Endothelial cell of umbilical vein (primary cell): ENCODE results near the gene CCDC159. TPM values are rescaled to one million over a fixed set of nuclear protein-coding genes. Genes with fewer than 3 reads are reported as not detected.

Experiments used
- BruUV-seq: library from RNA; stranded (reverse); fragments of 400-500 nt; replicated peaks from 2 replicates; lab custom pipeline; 2021; lab: Mats Ljungman, UMichigan
- CTCF ChIA-PET: fragments of 300-600, 350-600 bp; sonication (Branson Sonifier 250); formaldehyde crosslinking; loops from one replicate; lab custom pipeline; 2021; ENCODE audit warnings: antibody characterized with exemption, inconsistent platforms; lab: Charles Lee
- POLR2A ChIA-PET: fragments of 300-600, 350-600 bp; sonication (Branson Sonifier 250); formaldehyde crosslinking; loops from one replicate; lab custom pipeline; 2021; ENCODE audit warnings: antibody characterized with exemption, inconsistent platforms; lab: Charles Lee
- DNase-seq: peaks from one replicate; pipeline ENCODE4 v3.0.0-alpha.2; 2011; ENCODE audit warnings: low read depth, low spot score
- FAIRE-seq: peaks from 2 replicates; lab custom pipeline; 2011; peaks lifted over from hg19 to GRCh38; lab: Jason Lieb, UNC
- H2AFZ ChIP-seq: 2 replicates; pipeline ENCODE4 v1.6.0; 2012; ENCODE audit warnings: low read depth, low read length, control low read depth, inconsistent platforms
- H3K27ac ChIP-seq: 2 replicates; pipeline ENCODE4 v1.5.1; 2011; ENCODE audit warnings: low read depth, mild to moderate bottlenecking, control low read depth, low read length, moderate library complexity; ENCODE audit not compliant: insufficient read depth
- H3K27me3 ChIP-seq, 2 experiments: 2 replicates each; pipeline versions ENCODE4 v1.6.0 to v1.6.1; 2011; ENCODE audit warnings: low read length in 2 of 2, mixed read lengths in 1 of 2; ENCODE audit not compliant: control insufficient read depth in 2 of 2, insufficient read depth in 2 of 2
- H3K36me3 ChIP-seq, 2 experiments: 2 replicates in 1 of 2; 3 replicates in 1 of 2; pipeline ENCODE4 v1.5.1; 2011; ENCODE audit warnings: low read length in 2 of 2, mild to moderate bottlenecking in 1 of 2, moderate library complexity in 1 of 2; ENCODE audit not compliant: control insufficient read depth in 2 of 2, insufficient read depth in 2 of 2; ENCODE audit errors: extremely low read depth in 1 of 2
- H3K4me1 ChIP-seq: 3 replicates; pipeline ENCODE4 v1.5.1; 2011; ENCODE audit warnings: mild to moderate bottlenecking, low read length; ENCODE audit not compliant: control insufficient read depth, insufficient read depth; ENCODE audit errors: extremely low read depth
- H3K4me2 ChIP-seq: 2 replicates; pipeline ENCODE4 v1.6.1; 2011; ENCODE audit warnings: low read length, control low read depth, mixed read lengths; ENCODE audit not compliant: insufficient read depth
- H3K4me3 ChIP-seq, 3 experiments: fragments of 200-600 bp in 1 of 3; sonication (generic), shearing (Covaris generic) in 1 of 3; replicated peaks in 1 of 3; 2 replicates each; pipeline ENCODE4 v1.5.1; 2011 to 2016; ENCODE audit warnings: control low read depth in 3 of 3, low read length in 3 of 3, mild to moderate bottlenecking in 2 of 3, inconsistent platforms in 1 of 3, low read depth in 1 of 3, moderate library complexity in 1 of 3; ENCODE audit not compliant: insufficient read depth in 1 of 3
- H3K79me2 ChIP-seq: 2 replicates; pipeline ENCODE4 v1.6.0; 2012; ENCODE audit warnings: low read length, inconsistent platforms; ENCODE audit not compliant: control insufficient read depth, insufficient read depth
- H3K9ac ChIP-seq: replicated peaks from 2 replicates; pipeline ENCODE3; 2011; ENCODE audit warnings: low read length, control low read depth; ENCODE audit not compliant: insufficient read depth; ENCODE audit errors: extremely low read depth
- H3K9me1 ChIP-seq: replicated peaks from 3 replicates; pipeline ENCODE4 v1.6.0; 2011; ENCODE audit warnings: mild to moderate bottlenecking, low read length; ENCODE audit not compliant: control insufficient read depth, insufficient read depth; ENCODE audit errors: extremely low read depth
- H3K9me3 ChIP-seq: replicated peaks from 2 replicates; pipeline ENCODE4 v1.5.1; 2012; ENCODE audit warnings: low read length, inconsistent platforms; ENCODE audit not compliant: control insufficient read depth, insufficient read depth
- H4K20me1 ChIP-seq: replicated peaks from 2 replicates; pipeline ENCODE3; 2011; ENCODE audit warnings: mild to moderate bottlenecking, low read length; ENCODE audit not compliant: control insufficient read depth, insufficient read depth; ENCODE audit errors: extremely low read depth
- CTCF ChIP-seq, 2 donors: IDR thresholded peaks; 1 replicate in 1 of 2; 2 replicates in 1 of 2; pipeline ENCODE4 v1.5.1; 2011; ENCODE audit warnings: low read length in 2 of 2, mild to moderate bottlenecking in 2 of 2, moderate library complexity in 2 of 2, control low read depth in 1 of 2, inconsistent platforms in 1 of 2, low read depth in 1 of 2; ENCODE audit not compliant: insufficient read depth in 1 of 2; ENCODE audit errors: extremely low read depth in 1 of 2
- FOS ChIP-seq: IDR thresholded peaks from 2 replicates; pipeline ENCODE4 v1.6.1; 2011; ENCODE audit warnings: mild to moderate bottlenecking, low read length, moderate library complexity, borderline replicate concordance; ENCODE audit not compliant: insufficient read depth
- GATA2 ChIP-seq: IDR thresholded peaks from 2 replicates; pipeline ENCODE4 v1.7.0; 2011; ENCODE audit warnings: low read depth, mild to moderate bottlenecking, moderate library complexity, mixed read lengths, low read length; ENCODE audit not compliant: insufficient read length, insufficient read depth
- JUN ChIP-seq: IDR thresholded peaks from 2 replicates; pipeline ENCODE4 v1.6.1; 2011; ENCODE audit warnings: borderline replicate concordance, low read depth; ENCODE audit not compliant: insufficient read length, insufficient read depth
- MYC ChIP-seq: IDR thresholded peaks from one replicate; pipeline ENCODE4 v1.6.1; 2011; ENCODE audit warnings: mild to moderate bottlenecking, low read depth, low read length
- POLR2A ChIP-seq: IDR thresholded peaks from 2 replicates; pipeline ENCODE4 v1.6.1; 2012; ENCODE audit warnings: low read depth, mild to moderate bottlenecking, control low read depth, low read length
- POLR2AphosphoS5 ChIP-seq: IDR thresholded peaks from 2 replicates; pipeline ENCODE4 v1.6.1; 2012; ENCODE audit warnings: low read depth, mild to moderate bottlenecking, control low read depth, low read length, moderate library complexity; ENCODE audit not compliant: insufficient read depth
- dilution Hi-C: fragments of 300-500 bp; cut with MboI; formaldehyde crosslinking; loops from one replicate; pipeline ENCODE4 v1.15.0; 2019; ENCODE audit warnings: low sequenced_read_pairs; ENCODE audit not compliant: extremely low pct_ligation_motif_present
- intact Hi-C: fragments of 100-400 bp; cut with micrococcal nuclease; formaldehyde crosslinking; loops from one replicate; pipeline ENCODE4 v1.10.0; 2022
- polyA plus RNA-seq, 4 experiments: library from polyadenylated mRNA; depleted of rRNA in 3 of 4; stranded (reverse) in 3 of 4; unstranded in 1 of 4; fragments of >200 nt; gene quantifications; 2 replicates each; pipeline versions ENCODE4 v1.2.1 to v1.2.3, GENCODE V29; 2011 to 2012; ENCODE audit warnings: missing spikeins in 1 of 4
- total RNA-seq: library from RNA; stranded (reverse); gene quantifications from 2 replicates; pipeline ENCODE4 v1.2.3, GENCODE V29; 2021

CCDC159 gene
- total and polyA plus RNA-seq, 2 donors (not counting 3 experiments of a cell fraction or from before 2014, with no cell fraction given): 30.0 to 31.6 TPM

- POLR2A ChIA-PET: no interaction called here
- CTCF ChIA-PET: interaction anchor here (1.6 to 1.8 kb wide), 2 partner anchors 28 to 33 kb away, joined by 9 read pairs; partner anchors contain the start of gene SWSAP1
- Histone ChIP-seq H3K4me2 (no peak overlapping the region), H3K79me2 (no peaks in the 10 kb centered on the region), H4K20me1 (no peaks in the 10 kb centered on the region), H3K27ac (no peak overlapping the region), H2AFZ (no peak overlapping the region), H3K9ac (no peak overlapping the region), H3K9me3 (no peaks in the 10 kb centered on the region), H3K4me3 (no peak overlapping the region), H3K4me1 (peaks cover 21% of the 10 kb centered on the region), H3K36me3 (peaks cover 0 to 2% of the 10 kb centered on the region in 2 experiments), H3K9me1 (no peaks in the 10 kb centered on the region), H3K27me3 (no peaks in the 10 kb centered on the region)
- dilution Hi-C loops: no loop called here
- no peak for TF ChIP-seq POLR2AphosphoS5
- TF ChIP-seq CTCF (IDR thresholded peaks at IDR 0.05; ENCODE audit: extremely low read depth in 1 of 2, insufficient read depth in 1 of 2, low read depth in 1 of 2, low read length in 2 of 2): no peak
- TF ChIP-seq FOS: no peak
- no peak for TF ChIP-seq JUN
- TF ChIP-seq MYC: no peak
- no peak for TF ChIP-seq GATA2
- no peak for TF ChIP-seq POLR2A
- DNase-seq (no peak), FAIRE-seq (no peak)
- intact Hi-C loops: no loop called here
- no TSS peak for BruUV-seq
These were observed 1.3 kb downstream of the CCDC159 start for GRCh38 chr19:11347546-11348039.
